WERI-Rb-1 (cell line): Measurements from ENCODE around the gene TP53.
A peak's percentile ranks its signal among the peaks of the same experiment; 100 is the strongest.

ENCODE experiments used
- DNase-seq: peaks from one replicate; pipeline ENCODE4 v3.0.0-alpha.2; 2020
- H3K27ac ChIP-seq: fragments of 250-450 bp; sonication (Bioruptor Pico); 2 replicates; pipeline ENCODE4 v1.5.1; 2020; ENCODE audit warnings: mild to moderate bottlenecking, moderate library complexity
- H3K27me3 ChIP-seq: fragments of 250-450 bp; sonication (Bioruptor Pico); 2 replicates; pipeline ENCODE4 v1.5.1; 2021; ENCODE audit warnings: mild to moderate bottlenecking, low read depth, moderate library complexity; ENCODE audit not compliant: insufficient read depth, severe bottlenecking
- H3K36me3 ChIP-seq: fragments of 250-450 bp; sonication (Bioruptor Pico); 2 replicates; pipeline ENCODE4 v1.5.1; 2020; ENCODE audit warnings: mild to moderate bottlenecking, moderate library complexity
- H3K4me3 ChIP-seq: 2 replicates; pipeline ENCODE4 v1.5.1; 2011; ENCODE audit warnings: low read depth, mild to moderate bottlenecking, control low read depth, low read length
- H3K9me3 ChIP-seq: fragments of 250-450 bp; sonication (Bioruptor Pico); 2 replicates; pipeline ENCODE4 v1.5.1; 2021; ENCODE audit warnings: mild to moderate bottlenecking, moderate library complexity; ENCODE audit not compliant: severe bottlenecking
- TF ChIP-seq, protein P1 (sequence below): IDR thresholded peaks from 2 replicates; pipeline ENCODE4 v1.5.1; 2011; ENCODE audit warnings: low read depth, mild to moderate bottlenecking, control low read depth, inconsistent platforms, low read length

The TP53 gene

DNA sequence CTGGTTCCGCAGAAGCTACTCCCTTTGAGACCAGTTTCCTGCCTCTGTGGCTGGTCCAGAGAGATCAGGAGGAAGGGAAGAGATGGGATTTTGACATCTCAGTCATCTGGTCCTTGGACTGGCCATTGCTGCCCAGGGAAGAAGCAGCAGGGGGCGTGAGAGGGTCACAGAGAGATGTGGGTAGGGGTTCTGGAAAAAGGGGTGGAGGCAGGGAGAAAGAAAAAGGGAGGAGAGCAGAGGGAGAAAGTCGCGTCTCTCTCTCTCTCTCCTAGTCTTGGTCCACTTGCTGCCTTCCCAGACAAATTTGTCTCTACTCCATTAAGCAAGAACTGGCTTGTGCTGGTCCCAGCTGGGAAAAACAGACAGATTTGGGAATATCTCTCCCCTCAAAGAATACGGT lies 52.9 kb downstream of the TP53 start:
- Histone ChIP-seq H3K27me3 (no peaks in the 10 kb centered on the region), H3K36me3 (no peaks in the 10 kb centered on the region), H3K27ac (no peak overlapping the region), H3K4me3 (no peak overlapping the region), H3K9me3 (no peaks in the 10 kb centered on the region)
- TF ChIP-seq, protein P1, sequence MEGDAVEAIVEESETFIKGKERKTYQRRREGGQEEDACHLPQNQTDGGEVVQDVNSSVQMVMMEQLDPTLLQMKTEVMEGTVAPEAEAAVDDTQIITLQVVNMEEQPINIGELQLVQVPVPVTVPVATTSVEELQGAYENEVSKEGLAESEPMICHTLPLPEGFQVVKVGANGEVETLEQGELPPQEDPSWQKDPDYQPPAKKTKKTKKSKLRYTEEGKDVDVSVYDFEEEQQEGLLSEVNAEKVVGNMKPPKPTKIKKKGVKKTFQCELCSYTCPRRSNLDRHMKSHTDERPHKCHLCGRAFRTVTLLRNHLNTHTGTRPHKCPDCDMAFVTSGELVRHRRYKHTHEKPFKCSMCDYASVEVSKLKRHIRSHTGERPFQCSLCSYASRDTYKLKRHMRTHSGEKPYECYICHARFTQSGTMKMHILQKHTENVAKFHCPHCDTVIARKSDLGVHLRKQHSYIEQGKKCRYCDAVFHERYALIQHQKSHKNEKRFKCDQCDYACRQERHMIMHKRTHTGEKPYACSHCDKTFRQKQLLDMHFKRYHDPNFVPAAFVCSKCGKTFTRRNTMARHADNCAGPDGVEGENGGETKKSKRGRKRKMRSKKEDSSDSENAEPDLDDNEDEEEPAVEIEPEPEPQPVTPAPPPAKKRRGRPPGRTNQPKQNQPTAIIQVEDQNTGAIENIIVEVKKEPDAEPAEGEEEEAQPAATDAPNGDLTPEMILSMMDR: peak; percentile 86
- peak; percentile 92 for DNase-seq

DNA sequence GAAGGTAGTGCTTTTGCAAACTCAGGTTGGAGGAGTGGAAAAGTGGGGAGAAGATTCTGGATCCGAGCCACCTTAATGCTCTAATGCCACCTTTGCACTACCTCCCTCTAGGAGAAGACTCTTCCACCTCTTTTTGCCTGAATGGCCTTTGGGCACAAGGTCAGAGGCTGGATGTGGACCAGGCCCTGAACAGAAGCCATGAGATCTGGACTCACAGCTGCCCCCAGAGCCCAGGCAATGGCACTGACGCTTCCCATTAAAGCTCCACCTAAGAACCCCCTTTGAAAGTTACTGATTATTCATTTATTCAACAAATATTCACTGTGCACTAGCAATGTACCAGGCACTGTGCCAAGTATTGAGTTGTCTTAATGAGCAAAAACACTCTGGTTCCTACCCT lies 54.2 kb downstream of the TP53 start:
- Histone ChIP-seq H3K9me3 (no peaks in the 10 kb centered on the region), H3K4me3 (no peak overlapping the region), H3K27ac (no peak overlapping the region), H3K36me3 (no peaks in the 10 kb centered on the region), H3K27me3 (no peaks in the 10 kb centered on the region)
- TF ChIP-seq, protein P1: peak; percentile 16; the same call in 1 of the 2 replicates
- no peak for DNase-seq

GRCh38 chr17:7632492-7632894 lies 54.8 kb downstream of the TP53 start:
- Histone ChIP-seq H3K9me3 (no peaks in the 10 kb centered on the region), H3K36me3 (no peaks in the 10 kb centered on the region), H3K27me3 (no peaks in the 10 kb centered on the region), H3K27ac (no peak overlapping the region), H3K4me3 (no peak overlapping the region)
- DNase-seq: peak; percentile 57
- TF ChIP-seq, protein P1: peak; percentile 73

GRCh38 chr17:7631398-7632380 lies 55.6 kb downstream of the TP53 start:
- Histone ChIP-seq H3K36me3 (no peaks in the 10 kb centered on the region; the same call in 1 of the 2 replicates), H3K4me3 (no peak overlapping the region), H3K27ac (no peak overlapping the region), H3K9me3 (no peaks in the 10 kb centered on the region), H3K27me3 (no peaks in the 10 kb centered on the region)
- no peak for DNase-seq
- TF ChIP-seq, protein P1: no peak

DNA sequence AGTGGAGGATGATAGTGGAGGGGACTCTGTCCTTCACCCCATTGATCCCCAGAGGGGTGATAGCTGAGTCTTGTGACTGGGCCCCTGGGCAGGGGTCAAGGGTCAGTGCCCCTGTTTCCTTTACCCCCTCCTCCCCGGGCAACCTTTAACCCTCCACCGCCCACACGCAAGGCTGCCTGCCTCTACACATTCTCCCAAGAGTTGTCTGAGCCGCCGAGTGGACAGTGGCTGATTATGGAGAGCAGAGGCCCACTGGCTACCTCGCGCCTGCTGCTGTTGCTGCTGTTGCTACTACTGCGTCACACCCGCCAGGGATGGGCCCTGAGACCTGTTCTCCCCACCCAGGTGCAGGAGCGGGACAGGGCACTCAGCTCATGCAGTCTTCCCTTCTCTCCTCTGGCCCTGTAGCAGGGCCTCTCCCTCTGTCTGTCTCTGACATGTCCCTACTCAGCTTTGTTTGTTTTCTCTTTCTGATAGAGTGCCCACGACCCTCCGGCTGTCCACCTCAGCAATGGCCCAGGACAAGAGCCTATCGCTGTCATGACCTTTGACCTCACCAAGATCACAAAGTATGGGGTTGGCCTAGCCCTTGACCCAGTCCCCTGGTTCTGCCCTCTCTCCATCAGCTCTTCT lies 57.2 kb downstream of the TP53 start, which contains the start of gene SHBG:
SHBG (plus strand) TSS at position 197 of the 633 bp plus-strand sequence; CDS start at position 235, 38 bp downstream.
- peaks cover 12% of the 10 kb centered on the region for H3K36me3 ChIP-seq
- no peak within 1 kb of the TSS for H3K27ac ChIP-seq
- no peak within 1 kb of the TSS for H3K4me3 ChIP-seq
- TF ChIP-seq, protein P1: no peak
- no peaks in the 10 kb centered on the region for H3K27me3 ChIP-seq
- no peaks in the 10 kb centered on the region for H3K9me3 ChIP-seq
- no peak for DNase-seq
